IMR-90 (cell line): ENCODE measurements around the gene RHBDD1. TPM values are rescaled to one million over a fixed set of nuclear protein-coding genes. Genes with fewer than 3 reads are reported as not detected.

Source experiments
- BHLHE40 ChIP-seq: fragments of 150-350 bp; IDR thresholded peaks from 2 replicates; pipeline ENCODE4 v1.6.1; 2016; ENCODE audit warnings: mild to moderate bottlenecking, low read depth, low read length
- ELK1 ChIP-seq: fragments of 150-350 bp; IDR thresholded peaks from 2 replicates; pipeline ENCODE4 v1.6.1; 2016; ENCODE audit warnings: low read depth, mild to moderate bottlenecking, low read length, moderate library complexity, borderline replicate concordance
- POLR2A ChIP-seq: IDR thresholded peaks from 2 replicates; pipeline ENCODE4 v1.6.1; 2012; ENCODE audit warnings: mild to moderate bottlenecking, low read depth, low read length
- RFX5 ChIP-seq: IDR thresholded peaks from 2 replicates; pipeline ENCODE4 v1.8.0; 2012; ENCODE audit warnings: low read depth, mild to moderate bottlenecking, low read length, moderate library complexity
- USF2 ChIP-seq: fragments of 150-350 bp; IDR thresholded peaks from 2 replicates; pipeline ENCODE4 v1.6.1; 2017; ENCODE audit warnings: mild to moderate bottlenecking, antibody characterized with exemption, low read length, low read depth
- polyA plus RNA-seq, 3 experiments: library from polyadenylated mRNA; depleted of rRNA; stranded (reverse); fragments of >200 nt; gene quantifications; 2 replicates each; pipeline ENCODE4 v1.2.3, GENCODE V29; 2012; ENCODE audit warnings: low replicate concordance in 1 of 3
- total RNA-seq: library from RNA; depleted of rRNA; stranded (reverse); fragments of >200 nt; gene quantifications from 2 replicates; pipeline ENCODE4 v1.2.3, GENCODE V29; 2012

The RHBDD1 gene
- total and polyA plus RNA-seq, 2 of the 4 experiments (the other 2 are of a cell fraction): 9.7 to 14.0 TPM

DNA sequence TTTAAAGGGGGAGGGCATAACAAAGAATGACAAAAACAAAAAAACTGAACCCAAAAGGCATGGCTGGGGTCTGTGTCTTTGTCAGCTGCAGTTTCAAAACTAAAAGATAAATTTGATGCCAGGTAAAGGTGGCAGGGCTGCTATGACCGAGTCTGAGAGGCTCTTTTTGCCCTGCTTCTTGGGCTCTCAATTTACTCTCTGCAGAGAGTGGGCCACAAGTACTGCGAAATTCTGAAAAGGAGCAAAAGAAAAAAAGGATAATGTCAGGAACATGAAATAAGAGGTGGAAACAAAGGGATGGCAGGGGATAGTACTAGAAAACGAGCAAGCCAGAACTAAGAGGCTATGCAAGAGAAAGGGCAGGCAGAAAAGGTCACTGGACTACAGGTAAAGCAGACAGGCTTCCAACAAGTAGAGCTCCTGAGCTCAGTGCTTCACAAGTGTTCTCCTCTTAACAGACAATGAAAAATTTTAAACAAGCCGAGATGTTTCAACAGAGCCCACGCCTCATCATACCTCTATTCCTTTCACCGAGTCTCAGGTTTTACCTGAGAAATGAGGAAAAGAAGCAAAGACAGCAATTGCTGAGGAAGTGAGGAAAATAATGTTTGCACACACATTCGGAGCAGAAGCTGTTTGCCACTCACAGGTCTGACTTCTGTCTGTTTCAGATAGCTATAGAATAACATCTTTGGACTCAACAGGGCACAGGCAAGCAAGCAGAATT is 43.5 kb upstream of the RHBDD1 start (continued):
- no peak for TF ChIP-seq USF2
- TF ChIP-seq ELK1: no peak
- no peak for TF ChIP-seq BHLHE40
- TF ChIP-seq POLR2A: no peak
- no peak for TF ChIP-seq RFX5
